NCI-H2171 treated with DMSO at 0.1 percent for 48 hours (cell line): ENCODE results near the gene TRMT11.
A peak's percentile ranks its signal among the peaks of the same experiment; 100 is the strongest.
"Not testable (repeated sequence)": the region's sequence is repeated elsewhere in the genome, so short reads cannot be mapped to it uniquely, and the experiment has no call there.

Source experiments
- DNase-seq: peaks from one replicate; lab custom pipeline; 2025; lab: John Stamatoyannopoulos, UW

The TRMT11 gene

DNA sequence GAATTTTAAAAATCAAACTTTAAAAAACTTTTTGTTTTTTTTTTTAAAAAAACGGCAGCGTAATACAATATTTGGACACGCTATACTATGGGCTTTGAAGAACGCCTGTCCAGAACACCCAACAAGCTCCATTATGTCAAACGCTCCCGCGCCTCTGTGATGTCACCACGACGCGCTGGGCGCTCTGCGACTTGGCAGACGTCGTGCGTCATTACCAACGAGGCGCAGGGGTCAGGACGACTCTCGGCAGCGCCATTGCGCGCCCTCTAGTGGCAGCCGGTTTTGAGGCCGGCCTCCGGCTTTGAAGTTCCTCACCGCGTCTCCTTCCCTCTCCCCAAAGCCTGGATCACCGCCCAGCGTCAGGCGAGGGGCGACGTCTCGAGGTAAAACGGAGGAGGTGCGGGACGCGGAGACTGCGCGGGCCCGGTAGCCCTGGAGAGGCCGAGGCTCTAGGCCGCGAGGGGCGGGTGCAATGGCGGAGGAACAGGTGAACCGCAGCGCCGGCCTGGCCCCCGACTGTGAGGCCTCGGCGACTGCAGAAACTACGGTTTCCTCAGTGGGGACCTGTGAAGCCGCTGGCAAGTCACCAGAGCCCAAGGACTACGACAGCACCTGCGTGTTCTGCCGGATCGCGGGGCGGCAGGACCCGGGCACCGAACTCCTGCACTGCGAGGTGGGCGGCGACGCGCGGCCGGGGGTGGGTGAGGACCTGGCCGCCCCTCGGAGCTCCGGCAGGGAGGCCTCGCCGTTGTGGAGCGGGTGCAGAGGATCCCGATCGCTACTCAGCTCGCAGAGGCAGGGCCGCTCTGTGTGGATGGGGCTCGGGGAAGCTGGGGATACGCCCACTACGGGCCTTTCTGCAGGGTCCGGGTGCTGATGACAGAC, 29.6 kb upstream of the TRMT11 start, which contains the start of gene HINT3:
HINT3 (plus strand) TSS at position 265 of the 885 bp plus-strand sequence; CDS start at position 473, 208 bp downstream.
- peak; percentile 97 for DNase-seq

- DNase-seq, result no peak
Measured at GRCh38 chr6:125957391-125957693, 29.0 kb upstream of the TRMT11 start.

GRCh38 chr6:125957845-125958244, 28.5 kb upstream of the TRMT11 start:
- DNase-seq, result no peak

DNA sequence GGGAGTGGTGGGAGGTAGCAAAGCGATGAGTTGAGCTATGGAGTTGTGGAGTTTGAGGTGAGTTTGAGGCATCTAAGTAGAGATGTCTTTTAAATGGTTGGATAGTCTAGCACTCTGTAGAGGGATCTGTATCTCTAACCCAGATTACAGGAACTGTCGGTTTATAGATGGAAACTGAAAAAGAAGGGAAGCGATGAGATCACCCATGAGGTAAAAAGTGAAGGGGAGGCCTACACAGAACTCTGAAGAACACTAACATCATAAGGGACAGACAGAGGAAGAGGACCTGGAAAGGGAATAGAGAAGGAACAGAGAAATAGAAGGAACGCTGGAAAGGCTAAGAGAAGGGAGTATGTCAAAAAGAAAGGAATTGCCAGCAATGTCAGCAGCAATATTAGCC, 27.3 kb upstream of the TRMT11 start:
- no peak for DNase-seq

GRCh38 chr6:125961117-125961516, 25.2 kb upstream of the TRMT11 start:
- no peak for DNase-seq

DNA sequence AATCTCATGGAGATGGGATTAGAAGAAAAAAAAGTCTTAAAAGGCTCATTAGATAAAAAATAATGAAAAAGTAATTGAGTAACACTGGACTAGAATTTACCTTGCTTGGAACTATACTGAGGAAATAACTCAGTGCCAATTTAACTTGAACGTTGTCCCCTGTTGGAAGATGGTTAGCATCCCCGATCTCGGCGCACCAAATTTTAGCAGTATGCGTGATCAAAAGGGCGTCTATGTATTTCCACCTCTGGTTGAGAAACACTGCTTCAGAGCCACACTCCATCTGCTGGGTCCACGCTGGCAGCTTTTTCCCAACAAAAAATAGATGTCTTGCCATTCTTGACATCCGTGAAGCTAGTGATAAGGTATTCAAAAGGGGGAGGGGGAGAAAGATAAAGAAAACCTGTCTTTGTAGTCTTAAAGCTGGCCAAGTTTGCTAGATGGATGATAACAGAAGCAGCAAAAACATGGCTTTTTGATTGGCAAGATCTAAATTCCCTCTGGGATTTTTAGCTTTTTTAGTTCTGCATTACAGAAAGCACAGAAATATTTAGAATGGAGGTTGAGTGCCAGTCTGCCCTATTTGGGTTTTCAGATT, 23.3 kb upstream of the TRMT11 start:
- DNase-seq, result peak; percentile 23

DNA sequence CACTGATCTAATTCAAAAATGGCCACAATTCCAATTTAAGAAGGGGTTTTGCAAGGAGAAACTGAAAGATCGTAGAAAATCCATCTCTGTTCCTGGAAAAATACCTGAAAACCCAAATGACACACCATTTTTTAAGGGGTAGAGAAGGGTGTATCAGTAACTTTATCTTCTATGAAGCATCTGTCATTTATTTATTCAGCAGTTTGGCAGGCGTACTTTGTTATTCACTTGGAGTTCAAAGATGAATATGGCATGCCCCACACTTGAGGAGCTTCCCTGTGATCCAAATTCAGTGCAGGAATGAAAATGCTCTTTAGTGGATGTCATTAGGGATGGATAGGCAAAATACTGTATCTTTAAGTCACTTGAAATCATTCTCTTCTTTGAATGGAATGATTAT, 22.5 kb upstream of the TRMT11 start:
- DNase-seq, result peak; percentile 71

- DNase-seq, result no peak
Measured at GRCh38 chr6:125966569-125966968, 19.8 kb upstream of the TRMT11 start.

DNA sequence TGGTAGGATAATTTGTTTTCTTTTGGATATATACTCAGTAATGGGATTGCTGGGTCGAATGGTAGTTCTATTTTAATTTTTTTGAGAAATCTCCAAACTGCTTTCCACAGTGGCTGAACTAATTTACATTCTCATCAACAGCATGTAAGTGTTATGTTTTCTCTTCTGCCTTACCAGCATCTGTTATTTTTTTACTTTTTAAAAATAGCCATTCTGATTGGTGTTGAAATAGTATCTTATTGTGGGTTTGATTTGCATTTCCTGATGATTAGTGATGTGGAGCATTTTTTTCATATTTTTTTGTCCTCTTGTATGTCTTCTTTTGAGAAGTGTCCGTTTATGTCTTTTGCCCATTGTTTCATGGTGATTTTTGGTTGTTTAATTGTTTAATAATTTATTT, 17.8 kb upstream of the TRMT11 start:
- DNase-seq, result no peak

GRCh38 chr6:125970760-125971159, 15.6 kb upstream of the TRMT11 start:
- no peak for DNase-seq

DNA sequence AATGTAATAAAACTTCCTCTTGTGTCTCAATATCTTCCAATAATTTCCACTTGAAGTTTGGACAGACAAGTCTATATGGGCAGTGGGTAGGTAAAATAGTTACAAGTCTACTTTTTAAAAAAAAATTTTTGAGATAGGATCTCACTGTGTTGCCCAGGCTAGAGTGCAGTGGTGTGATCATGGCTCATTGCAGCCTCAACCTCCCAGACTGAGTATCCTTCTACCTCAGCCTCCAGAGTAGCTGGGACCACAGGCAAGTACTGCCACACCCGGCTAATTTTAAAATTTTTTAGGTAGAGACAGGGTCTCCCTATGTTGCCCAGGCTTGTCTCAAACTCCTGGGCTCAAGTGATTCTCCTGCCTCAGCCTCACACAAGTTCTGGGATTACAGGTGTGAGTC, 13.9 kb upstream of the TRMT11 start:
- DNase-seq, result not testable (repeated sequence)

DNA sequence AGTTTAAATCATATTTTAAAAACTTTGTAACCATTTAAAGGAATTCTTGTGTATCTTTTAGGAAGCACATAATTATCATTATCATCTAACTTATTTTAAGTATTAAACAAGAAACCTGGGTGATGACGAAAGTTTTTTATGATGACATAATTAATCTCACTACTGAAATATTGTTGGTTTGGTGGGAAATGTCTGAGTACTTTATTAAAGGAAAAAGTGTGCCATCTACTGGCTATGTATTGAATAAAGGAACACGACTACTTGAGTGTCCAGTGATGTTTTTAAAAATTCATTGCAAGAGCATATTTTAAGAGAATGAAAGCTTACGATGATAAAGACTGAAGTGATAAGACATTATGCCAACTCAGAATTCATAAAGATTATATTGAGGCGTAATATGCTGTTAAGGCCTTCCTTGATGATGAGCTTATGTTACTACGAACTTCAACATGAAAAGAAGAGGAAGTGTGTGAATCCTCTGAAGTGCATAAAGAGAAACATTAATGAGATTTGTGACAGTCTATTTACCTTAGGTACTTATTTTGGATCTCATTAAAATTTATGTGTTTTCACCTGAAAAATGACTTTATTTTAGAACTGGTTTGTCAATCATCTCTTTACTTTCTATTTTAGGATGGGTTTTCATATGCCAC, 12.0 kb upstream of the TRMT11 start:
- DNase-seq, result peak; percentile 62

GRCh38 chr6:125979101-125979500, 7.2 kb upstream of the TRMT11 start:
- DNase-seq, result no peak

DNA sequence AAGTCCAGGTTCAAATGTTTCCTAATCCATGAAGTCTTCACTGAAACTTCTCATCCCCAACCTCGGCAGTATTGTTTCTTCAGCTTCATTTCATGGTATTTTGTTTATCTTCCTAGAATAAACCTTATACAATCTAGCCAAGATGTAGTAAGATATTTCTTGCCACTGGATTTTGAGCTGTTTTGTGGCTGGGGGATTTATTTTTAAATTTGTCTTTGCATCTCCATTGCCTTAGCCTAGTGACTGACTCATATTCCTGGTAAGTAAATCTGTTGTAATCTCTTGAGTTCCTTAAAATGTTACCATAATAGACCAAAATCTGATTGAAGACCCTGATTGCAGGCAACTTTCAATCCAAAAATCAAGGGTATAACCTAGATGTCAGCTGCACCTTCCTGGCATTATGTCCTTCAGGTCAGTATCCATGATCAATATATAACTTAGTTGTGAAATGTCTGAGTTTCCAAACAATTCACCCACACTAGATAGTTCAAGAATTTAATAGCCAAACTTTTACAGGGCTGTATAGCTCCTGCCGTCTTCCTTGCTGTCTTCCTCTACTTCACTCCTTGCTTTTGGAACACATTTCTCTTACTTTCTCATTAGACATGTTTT, 4.7 kb upstream of the TRMT11 start:
- no peak for DNase-seq

DNA sequence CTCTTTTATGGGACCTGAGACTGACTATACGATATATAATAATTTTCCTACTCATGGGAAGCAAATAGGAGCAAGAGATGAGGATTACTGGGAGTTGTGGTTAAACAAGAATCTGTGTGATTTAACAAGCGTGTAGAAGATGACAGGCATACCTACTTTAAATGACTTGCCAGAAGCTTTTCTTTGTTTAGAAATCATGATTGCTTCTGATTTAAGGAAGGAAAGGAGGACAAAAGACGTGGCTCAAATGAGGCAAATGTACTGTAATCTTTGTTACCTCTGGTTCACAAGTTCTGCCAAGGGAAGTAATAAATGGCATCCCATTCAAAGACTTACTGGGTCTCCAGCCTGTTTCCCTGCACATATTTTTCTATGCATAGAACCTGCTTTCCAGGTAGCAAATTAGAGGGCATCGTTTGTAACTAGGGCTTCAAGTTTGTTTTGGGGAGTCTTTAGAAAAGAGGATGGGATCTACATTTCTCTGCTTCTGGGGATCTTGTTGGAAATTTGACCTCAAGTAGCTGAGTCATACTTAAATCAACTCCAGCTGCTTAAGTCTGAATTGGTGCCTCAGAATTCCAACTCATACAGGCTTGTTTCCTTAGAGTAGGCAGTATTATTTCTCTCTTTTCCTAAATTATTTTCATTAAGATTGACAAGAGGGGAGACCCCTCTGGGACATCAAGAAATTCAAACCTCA, 2.9 kb upstream of the TRMT11 start:
- DNase-seq, result no peak

DNA sequence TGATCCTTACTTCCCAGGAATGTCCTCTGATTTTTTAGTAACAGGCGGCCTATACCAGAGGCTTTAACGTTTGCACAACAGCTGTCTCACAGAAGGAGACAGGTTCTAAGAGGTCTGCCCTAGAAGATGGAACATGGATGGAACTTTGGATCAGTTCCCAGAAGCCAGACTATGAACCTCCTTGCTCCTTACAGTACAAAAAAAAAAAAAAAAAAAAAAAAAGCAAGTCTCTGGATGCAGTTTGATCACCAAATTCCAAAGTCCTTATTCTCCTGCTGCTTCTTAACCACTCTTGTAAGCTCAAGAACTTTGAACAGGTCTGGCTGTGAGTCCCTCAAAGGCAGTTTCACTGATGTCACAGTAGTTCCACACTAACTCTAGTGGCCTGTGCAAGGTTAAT, 2.0 kb upstream of the TRMT11 start:
- DNase-seq, result peak; percentile 28

GRCh38 chr6:125985522-125985921, 818 bp upstream of the TRMT11 start:
- peak; percentile 7 for DNase-seq

DNA sequence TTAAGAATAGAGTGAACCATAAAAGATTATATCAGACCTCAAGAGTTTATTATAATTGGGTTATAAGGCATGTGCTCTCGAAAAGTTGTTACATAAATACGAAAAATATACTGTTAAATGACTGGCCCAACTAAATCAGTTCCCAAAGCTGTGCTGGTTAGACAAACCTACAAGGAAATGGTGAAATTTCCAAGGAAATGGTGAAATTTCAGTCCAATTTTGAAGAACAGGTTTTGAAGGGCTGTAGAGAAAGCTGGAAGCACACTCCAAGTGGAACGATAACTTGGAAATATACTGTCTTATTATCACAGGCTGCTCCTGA, 400 bp upstream of the TRMT11 start:
- no peak for DNase-seq

DNA sequence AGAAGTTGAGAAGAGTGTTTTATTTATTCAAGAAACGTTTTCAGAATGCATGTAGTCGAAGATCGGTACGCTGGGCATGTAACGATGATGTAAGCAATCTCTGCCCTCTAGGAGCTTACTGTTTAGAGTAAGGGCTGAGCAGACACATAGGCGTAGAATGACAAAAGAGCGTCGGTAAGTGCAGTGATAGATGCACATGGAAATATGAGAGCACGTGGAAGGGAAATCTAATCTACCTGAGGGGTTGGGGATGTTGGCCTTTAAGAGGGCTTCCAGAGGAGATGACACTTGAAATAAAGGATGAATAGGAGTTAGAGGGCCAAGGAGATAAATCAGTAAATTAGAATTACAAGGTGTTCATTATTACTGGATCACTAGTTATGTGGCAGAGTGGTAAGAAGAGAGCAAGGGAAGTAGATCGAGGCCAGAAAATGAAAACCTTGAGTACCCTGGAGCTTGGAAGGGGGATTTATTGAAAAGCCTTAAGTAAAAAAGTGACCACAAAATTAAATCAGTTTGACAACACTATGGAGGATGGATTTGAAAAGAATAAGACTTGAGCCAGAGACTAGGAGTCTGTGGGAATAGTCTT, 782 bp downstream of the TRMT11 start:
- peak; percentile 55 for DNase-seq

GRCh38 chr6:125988280-125988679, 1.9 kb downstream of the TRMT11 start:
- no peak for DNase-seq

- DNase-seq, result no peak
Measured at GRCh38 chr6:125989631-125990030, 3.3 kb downstream of the TRMT11 start.

- DNase-seq, result no peak
Measured at GRCh38 chr6:125991653-125992052, 5.3 kb downstream of the TRMT11 start.
